Neural crest cell (in vitro differentiated cells): Measurements from ENCODE around the gene TRAPPC8. TPM values are rescaled to one million over a fixed set of nuclear protein-coding genes. Genes with fewer than 3 reads are reported as not detected.

Source experiments
- DNase-seq: peaks from one replicate; pipeline ENCODE4 v3.0.0; 2021; ENCODE audit warnings: low read depth, mixed read lengths, low spot score
- H3K27ac Mint-ChIP-seq: one replicate; pipeline ENCODE4 v1.8.0; 2021; ENCODE audit warnings: mild to moderate bottlenecking, mixed read lengths; ENCODE audit not compliant: unreplicated experiment
- H3K27me3 Mint-ChIP-seq: 2 replicates; pipeline ENCODE4 v1.8.0; 2021; ENCODE audit warnings: low read depth, mild to moderate bottlenecking, mixed read lengths
- H3K36me3 Mint-ChIP-seq: 2 replicates; pipeline ENCODE4 v1.8.0; 2021; ENCODE audit warnings: low read depth, mild to moderate bottlenecking, mixed read lengths
- H3K4me1 Mint-ChIP-seq: 2 replicates; pipeline ENCODE4 v1.8.0; 2021; ENCODE audit warnings: mixed read lengths
- H3K4me3 Mint-ChIP-seq: one replicate; pipeline ENCODE4 v1.8.0; 2021; ENCODE audit warnings: mild to moderate bottlenecking, mixed read lengths
- H3K9me3 Mint-ChIP-seq: 2 replicates; pipeline ENCODE4 v1.8.0; 2021; ENCODE audit warnings: mixed read lengths
- total RNA-seq: library from RNA; stranded (reverse); gene quantifications from 2 replicates; pipeline ENCODE4 v1.2.1, GENCODE V29; 2021
- TF ChIP-seq, protein P1 (sequence below): fragments of 200-600 bp; sonication (generic); conservative IDR thresholded peaks from 2 replicates; pipeline ENCODE4 v1.5.0; 2021; ENCODE audit warnings: antibody characterized with exemption, mild to moderate bottlenecking

The TRAPPC8 gene
- total RNA-seq, 1 donor from 2014 or later: 27.7 TPM

DNA sequence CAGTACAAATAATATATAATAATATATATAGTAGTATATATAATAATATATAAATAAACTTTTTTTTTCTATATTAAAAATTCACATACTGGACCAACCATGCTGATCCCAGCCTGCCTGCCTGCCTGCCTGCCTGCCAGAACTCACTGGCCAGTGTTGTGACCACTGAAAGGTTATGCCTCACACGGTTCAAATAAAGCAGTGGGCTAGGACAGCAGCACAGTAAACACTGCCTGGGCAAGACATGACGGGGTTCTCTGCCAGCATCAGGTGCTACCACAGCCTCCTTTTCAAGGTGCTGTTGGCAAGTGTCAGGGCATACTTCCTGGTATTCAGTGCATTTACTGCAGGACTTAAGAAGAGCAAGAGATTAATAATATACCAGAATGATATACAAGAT, 67.6 kb downstream of the TRAPPC8 start:
- Mint-ChIP-seq H3K27me3 (no peaks in the 10 kb centered on the region), H3K4me3 (no peak overlapping the region), H3K36me3 (peaks cover 47% of the 10 kb centered on the region), H3K4me1 (no peaks in the 10 kb centered on the region), H3K27ac (no peak overlapping the region), H3K9me3 (peaks cover 13% of the 10 kb centered on the region)
- TF ChIP-seq, protein P1, sequence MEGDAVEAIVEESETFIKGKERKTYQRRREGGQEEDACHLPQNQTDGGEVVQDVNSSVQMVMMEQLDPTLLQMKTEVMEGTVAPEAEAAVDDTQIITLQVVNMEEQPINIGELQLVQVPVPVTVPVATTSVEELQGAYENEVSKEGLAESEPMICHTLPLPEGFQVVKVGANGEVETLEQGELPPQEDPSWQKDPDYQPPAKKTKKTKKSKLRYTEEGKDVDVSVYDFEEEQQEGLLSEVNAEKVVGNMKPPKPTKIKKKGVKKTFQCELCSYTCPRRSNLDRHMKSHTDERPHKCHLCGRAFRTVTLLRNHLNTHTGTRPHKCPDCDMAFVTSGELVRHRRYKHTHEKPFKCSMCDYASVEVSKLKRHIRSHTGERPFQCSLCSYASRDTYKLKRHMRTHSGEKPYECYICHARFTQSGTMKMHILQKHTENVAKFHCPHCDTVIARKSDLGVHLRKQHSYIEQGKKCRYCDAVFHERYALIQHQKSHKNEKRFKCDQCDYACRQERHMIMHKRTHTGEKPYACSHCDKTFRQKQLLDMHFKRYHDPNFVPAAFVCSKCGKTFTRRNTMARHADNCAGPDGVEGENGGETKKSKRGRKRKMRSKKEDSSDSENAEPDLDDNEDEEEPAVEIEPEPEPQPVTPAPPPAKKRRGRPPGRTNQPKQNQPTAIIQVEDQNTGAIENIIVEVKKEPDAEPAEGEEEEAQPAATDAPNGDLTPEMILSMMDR: no peak
- no peak for DNase-seq

DNA sequence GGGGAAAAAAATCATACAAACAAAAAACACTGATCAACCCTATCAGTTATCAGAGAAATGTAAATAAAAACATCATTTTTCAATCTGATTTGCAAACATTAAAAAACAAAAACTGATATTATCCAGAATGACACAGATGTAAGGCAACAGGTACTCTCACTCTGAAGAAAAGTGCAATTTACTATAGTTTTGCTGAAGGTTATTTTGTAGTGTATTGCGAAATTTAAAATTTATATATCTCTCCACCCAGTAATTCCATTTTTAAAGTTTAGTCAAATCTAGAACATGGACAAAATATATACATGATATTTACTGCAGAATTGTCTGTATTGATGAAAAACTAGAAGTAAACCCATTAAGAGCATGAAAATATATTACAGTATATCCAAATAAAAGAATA, 79.8 kb downstream of the TRAPPC8 start:
- Mint-ChIP-seq H3K36me3 (peaks cover 3% of the 10 kb centered on the region), H3K9me3 (no peaks in the 10 kb centered on the region), H3K27me3 (no peaks in the 10 kb centered on the region), H3K4me3 (no peak overlapping the region), H3K4me1 (no peaks in the 10 kb centered on the region), H3K27ac (no peak overlapping the region)
- DNase-seq: no peak
- TF ChIP-seq, protein P1: no peak

DNA sequence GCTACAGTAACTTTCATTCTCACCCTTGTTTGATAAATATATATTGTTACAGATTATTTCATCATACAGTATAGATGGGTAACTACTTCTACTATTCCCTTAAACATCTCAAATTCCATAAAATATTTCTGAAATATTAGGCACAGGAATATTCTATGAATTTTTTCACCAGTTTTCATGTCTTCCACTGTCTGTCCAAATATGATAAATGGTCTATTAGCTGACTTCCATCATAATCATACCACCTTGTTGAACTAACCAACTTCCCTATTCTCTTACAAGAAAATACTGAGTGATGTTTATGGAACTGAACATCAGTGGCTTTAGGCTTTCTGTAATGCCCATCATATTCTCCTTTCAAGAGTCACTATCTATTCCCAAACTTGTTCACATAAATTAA, 82.4 kb downstream of the TRAPPC8 start:
- Mint-ChIP-seq H3K9me3 (no peaks in the 10 kb centered on the region), H3K27me3 (no peaks in the 10 kb centered on the region), H3K36me3 (peaks cover 3% of the 10 kb centered on the region), H3K4me1 (no peaks in the 10 kb centered on the region), H3K27ac (no peak overlapping the region), H3K4me3 (no peak overlapping the region)
- no peak for DNase-seq
- TF ChIP-seq, protein P1: no peak

DNA sequence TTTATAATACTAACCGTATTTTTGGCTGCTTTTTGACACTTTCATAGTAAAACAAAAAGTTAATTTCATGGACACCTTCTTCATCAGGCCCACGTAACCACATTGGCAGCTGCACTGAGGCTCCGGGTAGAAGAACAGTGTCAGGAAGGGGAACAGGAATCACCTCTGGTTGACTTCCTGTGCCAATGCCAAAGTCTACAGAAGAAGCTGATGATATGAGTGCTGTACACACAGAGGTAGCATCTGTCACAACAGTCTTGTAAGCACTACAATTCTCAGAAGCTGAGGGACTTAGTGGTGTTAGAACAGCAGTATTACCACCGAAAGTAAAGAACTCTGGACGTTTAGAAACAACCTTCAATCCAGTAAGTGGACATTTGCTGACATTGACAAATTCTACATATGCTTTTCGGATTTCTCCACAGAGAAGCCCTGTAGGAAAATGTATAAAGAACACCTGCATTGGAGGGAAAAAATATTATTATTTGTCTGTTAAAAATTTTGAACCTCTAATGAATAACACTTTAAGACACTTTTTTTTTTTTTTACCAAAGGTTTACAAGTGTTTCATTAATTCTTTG, 85.3 kb downstream of the TRAPPC8 start:
- Mint-ChIP-seq H3K9me3 (no peaks in the 10 kb centered on the region), H3K4me3 (no peak overlapping the region), H3K27me3 (no peaks in the 10 kb centered on the region), H3K36me3 (peaks cover 3% of the 10 kb centered on the region), H3K4me1 (no peaks in the 10 kb centered on the region), H3K27ac (no peak overlapping the region)
- DNase-seq: no peak
- TF ChIP-seq, protein P1: no peak

DNA sequence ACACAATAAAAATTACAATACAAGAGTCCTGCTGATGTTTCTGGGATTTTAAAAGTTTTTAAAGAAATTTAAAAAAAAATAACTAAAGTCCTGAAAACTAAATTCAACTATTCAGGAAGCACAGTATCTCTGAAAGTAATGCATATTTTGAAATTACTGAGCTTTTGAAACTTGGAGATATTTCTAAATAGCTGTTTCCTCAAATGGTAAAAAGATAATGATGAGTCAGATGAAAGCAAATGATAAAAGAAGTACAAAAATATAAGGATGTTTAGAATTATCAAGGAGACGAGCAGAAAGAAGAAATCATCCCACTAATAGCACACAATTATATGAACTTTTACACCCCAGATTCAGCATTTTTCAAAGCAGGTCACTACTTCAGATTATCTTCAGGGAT, 92.1 kb downstream of the TRAPPC8 start:
- Mint-ChIP-seq H3K4me1 (no peaks in the 10 kb centered on the region), H3K36me3 (peaks cover 4% of the 10 kb centered on the region), H3K27ac (no peak overlapping the region)

More for the DNA sequence above, 92.1 kb downstream of the TRAPPC8 start:
- no peak for DNase-seq
- Mint-ChIP-seq H3K9me3 (no peaks in the 10 kb centered on the region), H3K27me3 (no peaks in the 10 kb centered on the region), H3K4me3 (no peak overlapping the region)
- TF ChIP-seq, protein P1: no peak
